Kidney glomerular epithelial cell (primary cell): ENCODE results near the gene BMP3.
"Not testable (repeated sequence)": the region's sequence is repeated elsewhere in the genome, so short reads cannot be mapped to it uniquely, and the experiment has no call there.

Experiments
- DNase-seq: peaks from one replicate; lab custom pipeline; 2025; lab: John Stamatoyannopoulos, UW

BMP3 gene

GRCh38 chr4:81030061-81030980, at the start of gene BMP3:
TSS of gene BMP3 (plus strand) at chr4:81030708. CDS start at chr4:81031285, 577 bp downstream.
- peak; percentile 26 for DNase-seq

GRCh38 chr4:80986011-80986410, 44.5 kb upstream of the BMP3 start:
- no peak for DNase-seq

GRCh38 chr4:80989921-80990544, 40.5 kb upstream of the BMP3 start:
- DNase-seq, result peak; percentile 72

- no peak for DNase-seq
These were observed 39.7 kb upstream of the BMP3 start for GRCh38 chr4:80990851-80991250.

- DNase-seq, result no peak
These were observed 30.6 kb upstream of the BMP3 start for GRCh38 chr4:80999943-81000342.

GRCh38 chr4:81003597-81004111, 26.9 kb upstream of the BMP3 start:
- no peak for DNase-seq

- DNase-seq, result no peak
These were observed 23.1 kb upstream of the BMP3 start for GRCh38 chr4:81007417-81007816.

- DNase-seq, result not testable (repeated sequence)
These were observed 13.9 kb upstream of the BMP3 start for GRCh38 chr4:81016566-81016965.

GRCh38 chr4:81019006-81019405, 11.5 kb upstream of the BMP3 start:
- no peak for DNase-seq

GRCh38 chr4:81021142-81021944, 9.2 kb upstream of the BMP3 start:
- no peak for DNase-seq

- DNase-seq, result no peak
These were observed 8.5 kb upstream of the BMP3 start for GRCh38 chr4:81021981-81022380.

GRCh38 chr4:81023484-81023883, 7.0 kb upstream of the BMP3 start:
- no peak for DNase-seq

GRCh38 chr4:81030981-81031791, 678 bp downstream of the BMP3 start:
- no peak for DNase-seq

- no peak for DNase-seq
These were observed 1.5 kb downstream of the BMP3 start for GRCh38 chr4:81031796-81032551.

- DNase-seq, result peak; percentile 54
These were observed 2.5 kb downstream of the BMP3 start for GRCh38 chr4:81032771-81033684.

- DNase-seq, result no peak
These were observed 8.3 kb downstream of the BMP3 start for GRCh38 chr4:81038636-81039350.

GRCh38 chr4:81039351-81039972, 9.0 kb downstream of the BMP3 start:
- DNase-seq, result peak; percentile 18

GRCh38 chr4:81040012-81040659, 9.6 kb downstream of the BMP3 start:
- DNase-seq, result peak; percentile 41
